H1 (cell line): ENCODE results near the gene ZSCAN5A. TPM values are rescaled to one million over a fixed set of nuclear protein-coding genes. Genes with fewer than 3 reads are reported as not detected.

Experiments used
- CHD7 ChIP-seq: fragments of 300-600 bp; sonication (generic); IDR thresholded peaks from 2 replicates; pipeline ENCODE4 v1.7.1; 2012; ENCODE audit warnings: low read length, moderate library complexity, mild to moderate bottlenecking, inconsistent platforms; ENCODE audit not compliant: insufficient replicate concordance
- KDM1A ChIP-seq: fragments of 200-600, 300-600 bp; sonication (generic); IDR thresholded peaks from 2 replicates; pipeline ENCODE4 v1.7.1; 2016; ENCODE audit warnings: mild to moderate bottlenecking, low read length, borderline replicate concordance
- TEAD4 ChIP-seq: IDR thresholded peaks from 2 replicates; pipeline ENCODE4 v1.6.1; 2012; ENCODE audit warnings: low read depth, low read length, inconsistent platforms, mixed read lengths
- polyA plus RNA-seq, 7 experiments: library from polyadenylated mRNA; depleted of rRNA in 3 of 7; stranded (reverse) in 5 of 7; unstranded in 2 of 7; fragments of >200 nt in 5 of 7; fragments of 200-250 nt in 2 of 7; gene quantifications; 1 replicate in 5 of 7; 2 replicates in 1 of 7; 4 replicates in 1 of 7; pipeline versions ENCODE4 v1.2.1 to v1.2.3, GENCODE V29; 2011 to 2013; ENCODE audit warnings: missing spikeins in 2 of 7, mixed read lengths in 2 of 7
- total RNA-seq: library from RNA; stranded (reverse); fragmentation: NEBNext Ultra II Directional; extraction: Animal tissue kit (Norgen Biotek cat#: 25700); gene quantifications from 2 replicates; pipeline ENCODE4 v1.2.1, GENCODE V29; 2021

The ZSCAN5A gene
- total and polyA plus RNA-seq, 2 of the 8 experiments (the other 6 are each of a cell fraction or from before 2014, with no cell fraction given), result 8.6 to 11.0 TPM

- no peak for TF ChIP-seq CHD7
- TF ChIP-seq TEAD4, result no peak
- TF ChIP-seq KDM1A, result peak; percentile 86
- TF ChIP-seq, all 59 proteins: peak for 4
These were observed 35.9 kb upstream of the ZSCAN5A start (continued) for GRCh38 chr19:56350416-56351045.
